Measurements from ENCODE around the gene TARBP1.

DNA sequence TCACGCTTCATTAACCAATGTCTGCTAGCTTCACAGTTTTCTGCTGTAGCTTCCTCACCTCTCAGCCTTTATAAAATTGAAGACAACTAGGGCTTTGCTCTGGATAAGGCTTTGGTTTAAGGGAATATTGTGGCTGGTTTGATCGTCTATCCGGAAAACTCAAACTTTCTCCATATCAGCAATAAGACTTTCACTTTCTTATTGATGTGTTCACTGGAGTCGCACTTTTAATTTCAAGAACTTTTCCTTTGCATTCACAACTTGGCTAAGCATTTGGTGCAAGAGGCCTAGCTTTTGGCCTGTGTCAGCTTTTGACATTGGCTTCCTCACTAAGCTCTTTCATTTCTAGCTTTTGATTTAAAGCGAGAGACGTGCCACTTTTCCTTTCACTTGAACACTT lies 92.9 kb downstream of the TARBP1 start:
- no peak for TF ChIP-seq POLR2AphosphoS5 (IDR thresholded peaks at IDR 0.05)
- TF ChIP-seq, protein P1, sequence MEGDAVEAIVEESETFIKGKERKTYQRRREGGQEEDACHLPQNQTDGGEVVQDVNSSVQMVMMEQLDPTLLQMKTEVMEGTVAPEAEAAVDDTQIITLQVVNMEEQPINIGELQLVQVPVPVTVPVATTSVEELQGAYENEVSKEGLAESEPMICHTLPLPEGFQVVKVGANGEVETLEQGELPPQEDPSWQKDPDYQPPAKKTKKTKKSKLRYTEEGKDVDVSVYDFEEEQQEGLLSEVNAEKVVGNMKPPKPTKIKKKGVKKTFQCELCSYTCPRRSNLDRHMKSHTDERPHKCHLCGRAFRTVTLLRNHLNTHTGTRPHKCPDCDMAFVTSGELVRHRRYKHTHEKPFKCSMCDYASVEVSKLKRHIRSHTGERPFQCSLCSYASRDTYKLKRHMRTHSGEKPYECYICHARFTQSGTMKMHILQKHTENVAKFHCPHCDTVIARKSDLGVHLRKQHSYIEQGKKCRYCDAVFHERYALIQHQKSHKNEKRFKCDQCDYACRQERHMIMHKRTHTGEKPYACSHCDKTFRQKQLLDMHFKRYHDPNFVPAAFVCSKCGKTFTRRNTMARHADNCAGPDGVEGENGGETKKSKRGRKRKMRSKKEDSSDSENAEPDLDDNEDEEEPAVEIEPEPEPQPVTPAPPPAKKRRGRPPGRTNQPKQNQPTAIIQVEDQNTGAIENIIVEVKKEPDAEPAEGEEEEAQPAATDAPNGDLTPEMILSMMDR (IDR thresholded peaks at IDR 0.05) = no peak
- no peak for TF ChIP-seq POLR2A (IDR thresholded peaks at IDR 0.05)

Measured in transverse colon (tissue), 4 donors.